ENCODE results near the gene ETV6. TPM values are rescaled to one million over a fixed set of nuclear protein-coding genes. Genes with fewer than 3 reads are reported as not detected.

Gene ETV6
- total RNA-seq, 1 experiment from 2014 or later: 14.1 TPM

DNA sequence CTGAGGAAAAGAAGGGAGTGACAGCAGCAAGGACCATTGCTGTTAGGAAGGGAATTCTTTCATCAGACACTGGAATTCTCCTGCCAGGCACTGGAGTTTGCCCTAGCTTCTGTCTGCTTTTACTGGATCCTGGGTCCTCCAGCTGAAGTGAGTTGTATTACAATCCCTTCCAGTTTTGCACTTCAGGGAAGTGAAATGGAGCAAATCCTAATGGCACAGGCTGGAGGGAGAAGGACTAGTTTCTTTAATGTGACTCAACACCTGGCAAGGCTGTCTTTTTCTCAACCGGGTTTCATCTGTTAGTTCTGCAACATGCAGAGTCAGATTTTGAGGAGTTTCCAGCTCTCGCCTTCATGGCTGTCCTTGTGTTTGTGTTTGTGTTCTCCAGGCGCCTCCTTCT lies 45.8 kb downstream of the ETV6 start:
- ChIA-PET POLR2A (no interaction called here), CTCF (no interaction called here), RAD21 (ENCODE audit: low non-redundant PET in 1 of 2, low total read pairs in 2 of 2, uncharacterized antibody in 2 of 2, unreplicated experiment in 2 of 2) (no interaction called here)
- ATAC-seq (no peak), DNase-seq (ENCODE audit: low read depth, low spot score) (no peak)
- H3K36me3 ChIP-seq (ENCODE audit: control insufficient read depth in 1 of 2, insufficient read depth in 2 of 2, low read length in 2 of 2): no peaks in the 10 kb centered on the region
- H3K4me2 ChIP-seq (ENCODE audit: low read length): no peak overlapping the region
- no peak overlapping the region for H2AFZ ChIP-seq (ENCODE audit: low read depth, low read length, poor library complexity, severe bottlenecking)
- H3K27ac ChIP-seq (ENCODE audit: low read depth, low read length): no peak overlapping the region
- BruUV-seq (replicated peaks): no TSS peak
- intact Hi-C loops (cut with micrococcal nuclease): no loop called here
- H3K9me3 ChIP-seq (ENCODE audit: control insufficient read depth in 1 of 2, insufficient read depth in 1 of 2, low read depth in 1 of 2, low read length in 2 of 2): no peaks in the 10 kb centered on the region
- no peak overlapping the region for H3K9ac ChIP-seq (ENCODE audit: low read length)
- no peak overlapping the region for H3K4me3 ChIP-seq (replicated peaks in 1 of 2; ENCODE audit: low read depth in 1 of 2, low read length in 2 of 2)
- no peaks in the 10 kb centered on the region for H3K79me2 ChIP-seq (ENCODE audit: insufficient read depth, low read length)
- no peaks in the 10 kb centered on the region for H3K9me2 ChIP-seq (ENCODE audit: insufficient read depth)
- H3K4me1 ChIP-seq (ENCODE audit: control insufficient read depth in 1 of 2, insufficient read depth in 2 of 2, low read length in 2 of 2): no peaks in the 10 kb centered on the region
- H3K27me3 ChIP-seq (ENCODE audit: insufficient read depth, low read length): no peaks in the 10 kb centered on the region
- TF ChIP-seq SIN3A (IDR thresholded peaks at IDR 0.05; ENCODE audit: low read depth) (no peak), EGR1 (IDR thresholded peaks at IDR 0.05; ENCODE audit: low read depth) (no peak), ELF1 (IDR thresholded peaks at IDR 0.05; ENCODE audit: borderline replicate concordance, low read depth) (no peak), FOSL1 (IDR thresholded peaks at IDR 0.05; ENCODE audit: low read depth) (no peak), ZNF274 (IDR thresholded peaks at IDR 0.05; ENCODE audit: low read depth, low read length) (no peak)
- no peaks in the 10 kb centered on the region for H4K20me1 ChIP-seq (ENCODE audit: insufficient read depth)

GRCh38 chr12:11696084-11696483 lies 46.6 kb downstream of the ETV6 start:
- Histone ChIP-seq H3K36me3 (ENCODE audit: control insufficient read depth in 1 of 2, insufficient read depth in 2 of 2, low read length in 2 of 2) (no peaks in the 10 kb centered on the region), H3K79me2 (ENCODE audit: insufficient read depth, low read length) (no peaks in the 10 kb centered on the region), H3K9ac (ENCODE audit: low read length) (no peak overlapping the region), H4K20me1 (ENCODE audit: insufficient read depth) (no peaks in the 10 kb centered on the region), H3K4me3 (replicated peaks in 1 of 2; ENCODE audit: low read depth in 1 of 2, low read length in 2 of 2) (no peak overlapping the region), H3K4me1 (ENCODE audit: control insufficient read depth in 1 of 2, insufficient read depth in 2 of 2, low read length in 2 of 2) (no peaks in the 10 kb centered on the region), H3K4me2 (ENCODE audit: low read length) (no peak overlapping the region), H3K27me3 (ENCODE audit: insufficient read depth, low read length) (no peaks in the 10 kb centered on the region), H3K9me2 (ENCODE audit: insufficient read depth) (no peaks in the 10 kb centered on the region), H2AFZ (ENCODE audit: low read depth, low read length, poor library complexity, severe bottlenecking) (no peak overlapping the region), H3K27ac (ENCODE audit: low read depth, low read length) (no peak overlapping the region), H3K9me3 (ENCODE audit: control insufficient read depth in 1 of 2, insufficient read depth in 1 of 2, low read depth in 1 of 2, low read length in 2 of 2) (no peaks in the 10 kb centered on the region)
- intact Hi-C loops (cut with micrococcal nuclease): no loop called here
- no TSS peak for BruUV-seq (replicated peaks)
- ChIA-PET POLR2A (no interaction called here), RAD21 (ENCODE audit: low non-redundant PET in 1 of 2, low total read pairs in 2 of 2, uncharacterized antibody in 2 of 2, unreplicated experiment in 2 of 2) (no interaction called here), CTCF (no interaction called here)
- DNase-seq (ENCODE audit: low read depth, low spot score): no peak
- no peak for TF ChIP-seq POLR2A (IDR thresholded peaks at IDR 0.05; ENCODE audit: borderline replicate concordance, extremely low read depth, insufficient read depth, insufficient read length)
- TF ChIP-seq TCF7L2 (IDR thresholded peaks at IDR 0.05; ENCODE audit: borderline replicate concordance, extremely low read depth, insufficient read depth, insufficient read length): no peak
- TF ChIP-seq, protein P1, sequence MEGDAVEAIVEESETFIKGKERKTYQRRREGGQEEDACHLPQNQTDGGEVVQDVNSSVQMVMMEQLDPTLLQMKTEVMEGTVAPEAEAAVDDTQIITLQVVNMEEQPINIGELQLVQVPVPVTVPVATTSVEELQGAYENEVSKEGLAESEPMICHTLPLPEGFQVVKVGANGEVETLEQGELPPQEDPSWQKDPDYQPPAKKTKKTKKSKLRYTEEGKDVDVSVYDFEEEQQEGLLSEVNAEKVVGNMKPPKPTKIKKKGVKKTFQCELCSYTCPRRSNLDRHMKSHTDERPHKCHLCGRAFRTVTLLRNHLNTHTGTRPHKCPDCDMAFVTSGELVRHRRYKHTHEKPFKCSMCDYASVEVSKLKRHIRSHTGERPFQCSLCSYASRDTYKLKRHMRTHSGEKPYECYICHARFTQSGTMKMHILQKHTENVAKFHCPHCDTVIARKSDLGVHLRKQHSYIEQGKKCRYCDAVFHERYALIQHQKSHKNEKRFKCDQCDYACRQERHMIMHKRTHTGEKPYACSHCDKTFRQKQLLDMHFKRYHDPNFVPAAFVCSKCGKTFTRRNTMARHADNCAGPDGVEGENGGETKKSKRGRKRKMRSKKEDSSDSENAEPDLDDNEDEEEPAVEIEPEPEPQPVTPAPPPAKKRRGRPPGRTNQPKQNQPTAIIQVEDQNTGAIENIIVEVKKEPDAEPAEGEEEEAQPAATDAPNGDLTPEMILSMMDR (IDR thresholded peaks at IDR 0.05 in 2 of 3, conservative IDR thresholded peaks at IDR 0.05 in 1 of 3; ENCODE audit: borderline replicate concordance in 1 of 3, insufficient read depth in 1 of 3, low read depth in 2 of 3, low read length in 2 of 3): no peak
- no peak for ATAC-seq
